ENCODE results near the gene LAMA5. TPM values are rescaled to one million over a fixed set of nuclear protein-coding genes. Genes with fewer than 3 reads are reported as not detected.

The LAMA5 gene
- total RNA-seq, 2 experiments from 2014 or later, result 53.3 to 162 TPM

DNA sequence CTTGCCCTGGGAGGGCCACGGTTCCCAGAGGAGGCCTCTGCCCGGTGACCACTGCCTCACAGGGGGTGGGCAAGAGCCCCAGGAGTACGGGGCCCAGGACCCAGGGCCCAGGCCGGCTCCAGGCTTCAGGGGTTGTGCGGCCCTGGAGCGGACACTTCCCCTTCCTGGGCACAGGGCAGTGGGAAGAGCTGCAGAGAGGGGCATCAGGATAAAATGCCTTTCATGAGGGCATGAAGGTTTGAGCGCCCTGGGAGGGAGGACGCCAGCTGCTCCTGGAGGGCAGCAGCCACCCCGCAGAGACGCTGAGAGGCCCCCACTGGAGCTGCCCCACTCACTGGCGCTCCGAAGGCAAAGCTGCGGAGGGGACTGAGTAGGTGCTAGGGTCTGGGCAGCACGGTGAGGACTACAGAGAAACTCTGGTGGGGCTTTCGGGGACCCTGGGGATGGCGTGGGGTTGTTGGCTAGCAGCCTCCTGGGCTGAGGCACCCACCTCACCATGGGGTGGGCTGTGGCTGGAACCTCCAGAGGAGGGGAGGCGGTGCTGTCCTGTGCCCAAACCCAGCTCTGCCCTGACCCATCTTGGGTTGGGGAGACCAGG is 10.4 kb downstream of the LAMA5 start:
- Histone ChIP-seq H3K79me2 (ENCODE audit: insufficient read depth, low read depth, low read length) (no peaks in the 10 kb centered on the region), H3K4me2 (ENCODE audit: low read length) (no peak overlapping the region)
- CTCF ChIA-PET (ENCODE audit: unreplicated experiment), result no interaction called here

DNA sequence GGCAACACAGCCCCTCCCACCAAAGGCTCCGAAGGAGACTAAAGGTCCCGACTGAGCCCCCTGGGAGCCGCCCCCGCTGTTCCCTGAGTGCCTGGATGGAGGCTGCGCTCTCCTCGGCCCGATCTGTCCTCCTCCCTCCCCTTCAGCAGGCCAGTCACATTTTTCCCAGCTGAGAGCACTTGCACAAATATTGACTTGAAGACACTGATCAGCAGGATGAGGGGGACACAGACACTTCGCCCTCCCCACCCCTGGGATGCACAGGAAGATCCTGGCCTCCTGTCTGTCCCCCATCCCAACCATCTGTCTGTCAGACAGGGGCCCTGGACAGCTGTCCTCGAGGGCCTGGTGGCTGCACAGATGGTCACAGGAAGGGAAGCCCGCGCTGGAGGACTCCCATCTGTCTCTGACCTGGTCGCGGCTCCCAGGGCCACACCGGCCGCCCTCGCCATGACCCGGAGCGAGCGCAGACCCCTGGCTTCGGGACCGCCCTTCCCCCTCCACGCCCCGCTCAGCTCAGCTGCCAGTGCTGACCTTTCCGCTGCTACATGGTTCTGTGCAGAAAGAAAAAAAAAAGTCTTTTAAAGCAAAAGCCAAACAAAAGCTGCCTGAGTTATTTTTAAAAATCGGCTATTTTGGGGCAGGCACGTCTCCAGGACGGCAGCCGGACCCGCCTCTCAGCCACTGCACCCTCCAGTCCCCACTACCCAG is 11.1 kb downstream of the LAMA5 start:
- CTCF ChIA-PET (ENCODE audit: unreplicated experiment), result no interaction called here
- TF ChIP-seq, protein P1, sequence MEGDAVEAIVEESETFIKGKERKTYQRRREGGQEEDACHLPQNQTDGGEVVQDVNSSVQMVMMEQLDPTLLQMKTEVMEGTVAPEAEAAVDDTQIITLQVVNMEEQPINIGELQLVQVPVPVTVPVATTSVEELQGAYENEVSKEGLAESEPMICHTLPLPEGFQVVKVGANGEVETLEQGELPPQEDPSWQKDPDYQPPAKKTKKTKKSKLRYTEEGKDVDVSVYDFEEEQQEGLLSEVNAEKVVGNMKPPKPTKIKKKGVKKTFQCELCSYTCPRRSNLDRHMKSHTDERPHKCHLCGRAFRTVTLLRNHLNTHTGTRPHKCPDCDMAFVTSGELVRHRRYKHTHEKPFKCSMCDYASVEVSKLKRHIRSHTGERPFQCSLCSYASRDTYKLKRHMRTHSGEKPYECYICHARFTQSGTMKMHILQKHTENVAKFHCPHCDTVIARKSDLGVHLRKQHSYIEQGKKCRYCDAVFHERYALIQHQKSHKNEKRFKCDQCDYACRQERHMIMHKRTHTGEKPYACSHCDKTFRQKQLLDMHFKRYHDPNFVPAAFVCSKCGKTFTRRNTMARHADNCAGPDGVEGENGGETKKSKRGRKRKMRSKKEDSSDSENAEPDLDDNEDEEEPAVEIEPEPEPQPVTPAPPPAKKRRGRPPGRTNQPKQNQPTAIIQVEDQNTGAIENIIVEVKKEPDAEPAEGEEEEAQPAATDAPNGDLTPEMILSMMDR (conservative IDR thresholded peaks at IDR 0.05; ENCODE audit: low read length), result no peak
- no peak for TF ChIP-seq EZH2phosphoT487 (IDR thresholded peaks at IDR 0.05; ENCODE audit: borderline replicate concordance, low read depth, low read length)
- no peak overlapping the region for H3K4me2 ChIP-seq (ENCODE audit: low read length)

More for the DNA sequence above, 10.4 kb downstream of the LAMA5 start:
- TF ChIP-seq EZH2phosphoT487 (IDR thresholded peaks at IDR 0.05; ENCODE audit: borderline replicate concordance, low read depth, low read length), result no peak
- TF ChIP-seq, protein P1 (conservative IDR thresholded peaks at IDR 0.05; ENCODE audit: low read length), result no peak
- Histone ChIP-seq H3K36me3 (ENCODE audit: insufficient read depth, low read length) (peaks cover 7% of the 10 kb centered on the region; the same call in 1 of the 2 replicates), H3K9me2 (ENCODE audit: insufficient read depth, low read length) (no peaks in the 10 kb centered on the region), H3K9me3 (ENCODE audit: low read length) (no peaks in the 10 kb centered on the region), H2AFZ (ENCODE audit: low read length) (no peak overlapping the region), H3K27ac (ENCODE audit: low read depth, low read length, poor library complexity, severe bottlenecking) (no peak overlapping the region), H3K4me3 (ENCODE audit: low read depth, low read length, poor library complexity, severe bottlenecking) (no peak overlapping the region), H3K4me1 (ENCODE audit: insufficient read depth, low read length, poor library complexity, severe bottlenecking) (peaks cover 50% of the 10 kb centered on the region), H4K20me1 (ENCODE audit: insufficient read depth, low read length) (no peaks in the 10 kb centered on the region)
- intact Hi-C loops (cut with micrococcal nuclease; ENCODE audit: unreplicated experiment), result no loop called here
- POLR2A ChIA-PET, result interaction anchor here (0.7 kb wide), 1 partner anchor 30 kb away, joined by 4 read pairs; the partner anchor contains the start of gene RPS21
- no TSS peak for BruUV-seq (replicated peaks)
- DNase-seq (ENCODE audit: low spot score), result no peak

DNA sequence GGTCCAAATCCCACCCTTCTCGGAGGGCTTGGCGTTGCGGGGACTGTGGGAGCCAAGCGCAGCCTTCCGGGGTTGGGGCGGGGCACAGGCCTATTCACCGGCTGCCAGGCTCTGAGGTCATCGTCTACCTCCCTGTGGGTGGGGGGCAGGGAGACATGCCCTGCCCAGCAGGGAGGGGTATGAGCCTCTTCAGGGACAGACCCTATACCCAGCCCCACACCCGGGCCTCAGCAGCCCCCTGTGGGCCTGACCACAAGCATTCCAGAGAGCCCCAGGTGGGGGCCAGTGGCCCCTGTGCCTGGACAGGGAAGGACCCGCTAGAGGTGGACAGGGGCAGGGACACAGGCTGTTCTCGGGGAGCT is 11.6 kb downstream of the LAMA5 start:
- peaks cover 10% of the 10 kb centered on the region; the same call in 1 of the 2 replicates for H3K36me3 ChIP-seq (ENCODE audit: insufficient read depth, low read length)
- H3K4me3 ChIP-seq (ENCODE audit: low read depth, low read length, poor library complexity, severe bottlenecking), result no peak overlapping the region
- no peak for DNase-seq (ENCODE audit: low spot score)
- no peaks in the 10 kb centered on the region for H3K79me2 ChIP-seq (ENCODE audit: insufficient read depth, low read depth, low read length)
- H3K4me2 ChIP-seq (ENCODE audit: low read length), result no peak overlapping the region
- H4K20me1 ChIP-seq (ENCODE audit: insufficient read depth, low read length), result no peaks in the 10 kb centered on the region
- peaks cover 46% of the 10 kb centered on the region for H3K4me1 ChIP-seq (ENCODE audit: insufficient read depth, low read length, poor library complexity, severe bottlenecking)
- no peak overlapping the region for H2AFZ ChIP-seq (ENCODE audit: low read length)
- no peak overlapping the region for H3K27ac ChIP-seq (ENCODE audit: low read depth, low read length, poor library complexity, severe bottlenecking)
- ChIA-PET CTCF (ENCODE audit: unreplicated experiment) (no interaction called here), POLR2A (no interaction called here)
- intact Hi-C loops (cut with micrococcal nuclease; ENCODE audit: unreplicated experiment), result no loop called here
- no peak for TF ChIP-seq EZH2phosphoT487 (IDR thresholded peaks at IDR 0.05; ENCODE audit: borderline replicate concordance, low read depth, low read length)
- TF ChIP-seq, protein P1 (conservative IDR thresholded peaks at IDR 0.05; ENCODE audit: low read length), result no peak
- H3K9me2 ChIP-seq (ENCODE audit: insufficient read depth, low read length), result no peaks in the 10 kb centered on the region
- no TSS peak for BruUV-seq (replicated peaks)
- no peaks in the 10 kb centered on the region for H3K9me3 ChIP-seq (ENCODE audit: low read length)

More for the DNA sequence above, 11.1 kb downstream of the LAMA5 start:
- BruUV-seq (replicated peaks), result no TSS peak
- no peak overlapping the region for H2AFZ ChIP-seq (ENCODE audit: low read length)
- POLR2A ChIA-PET, result no interaction called here
- peaks cover 10% of the 10 kb centered on the region; the same call in 1 of the 2 replicates for H3K36me3 ChIP-seq (ENCODE audit: insufficient read depth, low read length)
- no peaks in the 10 kb centered on the region for H3K9me2 ChIP-seq (ENCODE audit: insufficient read depth, low read length)
- DNase-seq (ENCODE audit: low spot score), result no peak
- no peaks in the 10 kb centered on the region for H4K20me1 ChIP-seq (ENCODE audit: insufficient read depth, low read length)
- H3K9me3 ChIP-seq (ENCODE audit: low read length), result no peaks in the 10 kb centered on the region
- intact Hi-C loops (cut with micrococcal nuclease; ENCODE audit: unreplicated experiment), result no loop called here
- H3K4me1 ChIP-seq (ENCODE audit: insufficient read depth, low read length, poor library complexity, severe bottlenecking), result peaks cover 50% of the 10 kb centered on the region
- no peak overlapping the region for H3K27ac ChIP-seq (ENCODE audit: low read depth, low read length, poor library complexity, severe bottlenecking)
- no peak overlapping the region for H3K4me3 ChIP-seq (ENCODE audit: low read depth, low read length, poor library complexity, severe bottlenecking)
- H3K79me2 ChIP-seq (ENCODE audit: insufficient read depth, low read depth, low read length), result no peaks in the 10 kb centered on the region

Data from OCI-LY7 (cell line).